Measurements from ENCODE around the gene KRTAP4-12. TPM values are rescaled to one million over a fixed set of nuclear protein-coding genes. Genes with fewer than 3 reads are reported as not detected.
"Not testable (repeated sequence)": the region's sequence is repeated elsewhere in the genome, so short reads cannot be mapped to it uniquely, and the experiment has no call there.

Gene KRTAP4-12
- total RNA-seq, 1 donor from 2014 or later = not detected

GRCh38 chr17:41096055-41096454, 27.9 kb downstream of the KRTAP4-12 start:
- intact Hi-C loops (cut with micrococcal nuclease) = no loop called here

- intact Hi-C loops (cut with micrococcal nuclease) = not testable (repeated sequence)
Measured at GRCh38 chr17:41088760-41089352, 35.1 kb downstream of the KRTAP4-12 start.

GRCh38 chr17:41084100-41084856, 39.7 kb downstream of the KRTAP4-12 start, which contains the start of gene KRTAP4-7:
TSS of gene KRTAP4-7 (plus strand) at chr17:41084150. CDS start at chr17:41084207, 57 bp downstream.
- intact Hi-C loops (cut with micrococcal nuclease) = loop anchor here (2.0 kb wide), 1 partner anchor 55 kb away; no protein-coding TSS in a partner anchor

DNA sequence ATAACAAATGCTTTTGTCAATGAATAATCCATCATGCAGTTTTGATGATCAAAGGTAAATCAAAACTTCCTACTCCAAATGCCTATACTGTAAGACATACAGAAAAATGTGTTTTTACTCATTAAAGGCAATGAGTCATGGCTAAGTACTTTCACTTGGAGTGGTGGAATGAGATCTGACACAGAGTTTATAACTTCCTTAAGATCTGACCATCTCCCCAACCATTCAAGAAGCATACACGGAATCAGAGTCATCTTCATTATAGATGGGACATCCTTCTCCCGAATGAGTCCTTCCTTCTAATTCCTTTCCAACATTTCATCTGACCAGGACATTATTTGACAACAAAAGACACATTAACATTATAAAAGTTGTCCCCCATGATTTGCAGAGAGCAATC, 40.6 kb downstream of the KRTAP4-12 start:
- intact Hi-C loops (cut with micrococcal nuclease) = not testable (repeated sequence)

GRCh38 chr17:41082626-41083025, 41.4 kb downstream of the KRTAP4-12 start:
- intact Hi-C loops (cut with micrococcal nuclease) = no loop called here

GRCh38 chr17:41076788-41077187, 47.2 kb downstream of the KRTAP4-12 start:
- intact Hi-C loops (cut with micrococcal nuclease) = no loop called here

GRCh38 chr17:41073676-41074075, 50.3 kb downstream of the KRTAP4-12 start:
- intact Hi-C loops (cut with micrococcal nuclease) = no loop called here

Other genes starting within 250 kb of the KRTAP4-12 start
- not detected in 2 replicates for gene KRT20, start 238.9 kb downstream of the KRTAP4-12 start, total RNA-seq
- gene KRT23, start 186.5 kb downstream of the KRTAP4-12 start, total RNA-seq = not detected in 2 replicates
- not detected in 2 replicates for gene KRT39, start 157.2 kb downstream of the KRTAP4-12 start, total RNA-seq
- gene KRT40, start 139.9 kb downstream of the KRTAP4-12 start, total RNA-seq = not detected in 2 replicates
- gene KRTAP3-3, start 130.0 kb downstream of the KRTAP4-12 start, total RNA-seq = not detected in 2 replicates
- gene KRTAP3-2, start 124.3 kb downstream of the KRTAP4-12 start, total RNA-seq = not detected in 2 replicates
- gene KRTAP3-1, start 115.1 kb downstream of the KRTAP4-12 start, total RNA-seq = not detected in 2 replicates
- not detected in 2 replicates for gene KRTAP1-5, start 97.0 kb downstream of the KRTAP4-12 start, total RNA-seq
- gene KRTAP1-4, start 94.0 kb downstream of the KRTAP4-12 start, total RNA-seq = not detected in 2 replicates
- not detected in 2 replicates for gene KRTAP1-3, start 89.3 kb downstream of the KRTAP4-12 start, total RNA-seq
- gene KRTAP1-1, start 82.7 kb downstream of the KRTAP4-12 start, total RNA-seq = not detected in 2 replicates
- gene KRTAP2-1, start 76.9 kb downstream of the KRTAP4-12 start, total RNA-seq = not detected in 2 replicates
- gene KRTAP2-2, start 69.0 kb downstream of the KRTAP4-12 start, total RNA-seq = not detected in 2 replicates
- not detected in 2 replicates for gene KRTAP2-3, start 64.1 kb downstream of the KRTAP4-12 start, total RNA-seq
- not detected in 2 replicates for gene KRTAP2-4, start 58.3 kb downstream of the KRTAP4-12 start, total RNA-seq
- gene KRTAP4-7, start 40.0 kb downstream of the KRTAP4-12 start, total RNA-seq = not detected in 2 replicates
- not detected in 2 replicates for gene KRTAP4-8, start 26.0 kb downstream of the KRTAP4-12 start, total RNA-seq
- not detected in 2 replicates for gene KRTAP4-16, start 22.0 kb downstream of the KRTAP4-12 start, total RNA-seq
- gene KRTAP4-9, start 18.8 kb downstream of the KRTAP4-12 start, total RNA-seq = not detected in 2 replicates
- gene KRTAP4-11, start 5.8 kb downstream of the KRTAP4-12 start, total RNA-seq = not detected in 2 replicates
- gene KRTAP4-6, start 16.4 kb upstream of the KRTAP4-12 start, total RNA-seq = not detected in 2 replicates
- gene KRTAP4-5, start 25.6 kb upstream of the KRTAP4-12 start, total RNA-seq = not detected in 2 replicates
- not detected in 2 replicates for gene KRTAP4-4, start 36.6 kb upstream of the KRTAP4-12 start, total RNA-seq
- gene KRTAP4-3, start 44.0 kb upstream of the KRTAP4-12 start, total RNA-seq = not detected in 2 replicates
- not detected in 2 replicates for gene KRTAP4-2, start 54.0 kb upstream of the KRTAP4-12 start, total RNA-seq
- gene KRTAP4-1, start 60.7 kb upstream of the KRTAP4-12 start, total RNA-seq = not detected in 2 replicates
- not detected in 2 replicates for gene KRTAP9-1, start 65.7 kb upstream of the KRTAP4-12 start, total RNA-seq
- not detected in 2 replicates for gene KRTAP9-2, start 102.5 kb upstream of the KRTAP4-12 start, total RNA-seq
- not detected in 2 replicates for gene KRTAP9-3, start 108.3 kb upstream of the KRTAP4-12 start, total RNA-seq
- gene KRTAP9-8, start 113.8 kb upstream of the KRTAP4-12 start, total RNA-seq = not detected in 2 replicates
- not detected in 2 replicates for gene KRTAP9-4, start 125.5 kb upstream of the KRTAP4-12 start, total RNA-seq
- not detected in 2 replicates for gene KRTAP9-9, start 131.2 kb upstream of the KRTAP4-12 start, total RNA-seq
- not detected in 2 replicates for gene KRTAP9-6, start 141.2 kb upstream of the KRTAP4-12 start, total RNA-seq
- gene KRTAP9-7, start 151.5 kb upstream of the KRTAP4-12 start, total RNA-seq = not detected in 2 replicates
- gene KRTAP29-1, start 178.7 kb upstream of the KRTAP4-12 start, total RNA-seq = not detected in 2 replicates
- gene KRTAP16-1, start 185.1 kb upstream of the KRTAP4-12 start, total RNA-seq = not detected in 2 replicates
- gene KRTAP17-1, start 191.5 kb upstream of the KRTAP4-12 start, total RNA-seq = not detected in 2 replicates
- not detected in 2 replicates for gene KRT33A, start 226.6 kb upstream of the KRTAP4-12 start, total RNA-seq
- gene KRT33B, start 245.6 kb upstream of the KRTAP4-12 start, total RNA-seq = not detected in 2 replicates

Measured in T-helper 1 cell treated with Interleukin-12 subunit alpha and Interleukin-12 subunit beta and Interleukin-4 antibody, amounts not matched to agents 30 ng/mL and 1 ng/mL, for 36 hours (primary cell).